IPS-NIHi11 (cell line): ENCODE measurements around the gene AUTS2.

Experiments
- DNase-seq: peaks from one replicate; pipeline ENCODE4 v3.0.0; 2012; ENCODE audit warnings: mixed read lengths, low spot score

AUTS2 gene

GRCh38 chr7:69598081-69598486, at the start of gene AUTS2:
Gene AUTS2 (plus strand): TSS chr7:69598475. CDS start chr7:69599654, 1,179 bp downstream.
- DNase-seq: peak; percentile 95

GRCh38 chr7:69550991-69551390, 47.3 kb upstream of the AUTS2 start:
- DNase-seq: no peak

DNA sequence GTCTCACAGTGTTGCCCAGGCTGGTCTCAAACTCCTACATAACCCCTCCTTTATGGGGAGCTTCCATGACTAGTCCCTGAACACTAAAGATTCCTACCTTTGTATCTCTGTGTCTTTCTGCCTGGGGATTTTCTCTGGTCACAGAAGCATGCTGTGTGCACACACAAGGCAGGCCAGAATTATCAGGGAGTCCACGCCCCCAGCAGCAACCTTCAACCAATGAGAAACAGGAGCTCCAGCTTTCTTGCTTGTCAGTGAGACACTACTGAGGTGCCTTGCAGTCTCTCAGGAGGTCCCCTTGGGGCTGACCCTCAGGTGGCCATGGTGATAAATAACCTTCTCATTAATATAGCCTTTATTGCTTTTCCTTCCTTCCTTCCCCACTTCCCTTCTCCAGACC, 45.1 kb upstream of the AUTS2 start:
- DNase-seq: no peak

DNA sequence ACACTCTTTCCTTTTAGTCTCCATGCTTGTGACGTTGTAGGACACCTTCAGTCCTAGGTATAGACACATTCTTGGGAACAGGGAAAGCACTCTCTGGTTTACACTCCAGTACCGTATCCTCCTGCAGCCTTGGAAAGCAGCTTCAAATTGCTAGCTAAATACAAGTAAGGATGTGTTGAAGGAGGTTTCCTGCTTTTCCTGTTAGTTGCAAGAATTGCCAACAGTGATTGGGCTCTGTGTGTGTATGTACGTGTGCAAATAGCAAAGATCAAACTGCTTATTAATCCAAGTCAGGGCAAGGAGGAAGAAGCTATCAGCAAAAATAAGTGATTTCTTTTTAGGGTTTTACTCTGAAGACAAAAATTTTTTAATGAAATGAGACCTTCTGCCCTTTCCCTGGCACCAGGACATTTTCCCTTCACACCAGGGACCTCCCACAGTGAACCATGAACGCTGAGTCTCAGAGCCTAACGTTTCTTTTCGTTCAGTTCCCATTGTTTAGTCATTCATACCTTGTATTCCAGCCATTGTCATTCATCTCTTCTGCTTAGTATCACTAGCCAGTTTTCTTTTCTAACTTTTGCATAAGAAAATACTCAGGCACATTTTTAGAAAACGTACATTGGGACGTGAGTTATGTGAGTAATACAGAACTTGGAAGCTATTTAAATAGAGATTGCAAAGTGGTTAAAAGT, 36.9 kb upstream of the AUTS2 start:
- no peak for DNase-seq

GRCh38 chr7:69564454-69565417, 33.5 kb upstream of the AUTS2 start:
- DNase-seq: no peak

DNA sequence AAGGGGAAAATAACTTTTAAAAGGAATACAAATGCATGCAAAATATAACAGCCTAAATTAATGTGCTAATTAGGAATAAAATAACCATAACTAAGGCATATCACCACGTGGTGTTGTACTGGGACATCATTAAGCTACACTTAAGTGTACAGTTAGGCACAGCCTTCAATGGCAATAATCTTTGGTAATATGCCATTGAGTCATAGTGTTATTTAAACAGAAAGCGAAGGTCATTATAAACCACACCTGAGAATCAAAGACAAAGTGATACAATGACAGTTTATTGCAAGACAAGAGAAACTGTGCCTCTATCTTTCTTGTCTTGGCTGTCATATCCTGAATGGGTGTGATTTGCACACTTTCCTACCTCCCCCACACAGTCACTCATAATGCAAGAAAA, 30.5 kb upstream of the AUTS2 start:
- no peak for DNase-seq

GRCh38 chr7:69568266-69568665, 30.0 kb upstream of the AUTS2 start:
- no peak for DNase-seq

GRCh38 chr7:69575651-69576050, 22.6 kb upstream of the AUTS2 start:
- DNase-seq: no peak

- no peak for DNase-seq
These were observed 21.1 kb upstream of the AUTS2 start for GRCh38 chr7:69577221-69577620.

GRCh38 chr7:69585169-69585568, 13.1 kb upstream of the AUTS2 start:
- DNase-seq: no peak

GRCh38 chr7:69586321-69586720, 12.0 kb upstream of the AUTS2 start:
- no peak for DNase-seq

- no peak for DNase-seq
These were observed 9.5 kb upstream of the AUTS2 start for GRCh38 chr7:69588773-69589172.

- DNase-seq: no peak
These were observed 6.5 kb upstream of the AUTS2 start for GRCh38 chr7:69591805-69592204.

- no peak for DNase-seq
These were observed 4.8 kb upstream of the AUTS2 start for GRCh38 chr7:69593511-69593910.

- no peak for DNase-seq
These were observed 2.9 kb upstream of the AUTS2 start for GRCh38 chr7:69595415-69595814.

DNA sequence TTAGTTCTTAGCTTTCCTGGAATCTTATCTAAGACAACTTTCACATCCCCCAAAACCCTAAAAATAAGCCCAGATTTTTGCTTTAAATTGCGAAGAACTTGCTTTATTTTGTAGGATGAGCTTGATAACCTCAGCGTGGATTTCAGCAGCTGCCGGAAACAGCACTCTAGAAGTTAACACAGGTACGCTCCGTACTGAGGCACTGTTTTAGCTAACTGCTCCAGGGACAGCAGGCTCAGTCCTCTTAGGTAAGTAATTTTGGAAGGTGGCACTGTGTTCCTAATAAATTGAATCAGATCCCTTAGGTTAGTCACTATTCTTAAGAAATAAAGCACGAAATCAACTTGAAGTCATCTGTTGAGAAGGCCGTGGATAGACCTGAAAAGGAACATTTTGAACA, 2.2 kb upstream of the AUTS2 start:
- DNase-seq: no peak

DNA sequence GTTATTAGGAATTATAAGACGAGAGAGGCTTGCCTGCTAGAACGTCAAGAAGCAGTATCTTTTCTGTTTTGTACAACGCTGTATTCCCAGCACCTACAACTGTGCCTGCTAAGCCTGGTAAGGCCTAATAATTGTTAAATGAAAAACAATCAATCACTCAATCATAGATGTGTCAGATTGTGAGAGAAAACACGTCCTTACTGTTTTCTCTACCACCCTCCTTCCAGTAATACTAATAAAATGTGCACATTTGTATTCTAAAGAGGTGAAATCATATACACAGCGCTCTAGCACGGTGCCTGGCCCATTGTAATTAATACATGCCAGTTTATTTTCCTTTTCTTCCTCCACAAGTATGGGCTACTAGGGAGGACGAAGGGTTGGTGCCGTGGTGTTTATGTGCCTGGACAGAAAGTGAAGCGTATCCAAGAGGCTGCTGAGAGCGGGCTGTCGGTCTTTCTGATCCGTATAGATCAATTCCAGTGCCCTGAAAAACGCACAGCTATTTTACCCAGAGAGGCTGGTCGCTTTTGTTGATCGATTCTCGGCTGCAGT, 1.5 kb upstream of the AUTS2 start:
- DNase-seq: no peak

DNA sequence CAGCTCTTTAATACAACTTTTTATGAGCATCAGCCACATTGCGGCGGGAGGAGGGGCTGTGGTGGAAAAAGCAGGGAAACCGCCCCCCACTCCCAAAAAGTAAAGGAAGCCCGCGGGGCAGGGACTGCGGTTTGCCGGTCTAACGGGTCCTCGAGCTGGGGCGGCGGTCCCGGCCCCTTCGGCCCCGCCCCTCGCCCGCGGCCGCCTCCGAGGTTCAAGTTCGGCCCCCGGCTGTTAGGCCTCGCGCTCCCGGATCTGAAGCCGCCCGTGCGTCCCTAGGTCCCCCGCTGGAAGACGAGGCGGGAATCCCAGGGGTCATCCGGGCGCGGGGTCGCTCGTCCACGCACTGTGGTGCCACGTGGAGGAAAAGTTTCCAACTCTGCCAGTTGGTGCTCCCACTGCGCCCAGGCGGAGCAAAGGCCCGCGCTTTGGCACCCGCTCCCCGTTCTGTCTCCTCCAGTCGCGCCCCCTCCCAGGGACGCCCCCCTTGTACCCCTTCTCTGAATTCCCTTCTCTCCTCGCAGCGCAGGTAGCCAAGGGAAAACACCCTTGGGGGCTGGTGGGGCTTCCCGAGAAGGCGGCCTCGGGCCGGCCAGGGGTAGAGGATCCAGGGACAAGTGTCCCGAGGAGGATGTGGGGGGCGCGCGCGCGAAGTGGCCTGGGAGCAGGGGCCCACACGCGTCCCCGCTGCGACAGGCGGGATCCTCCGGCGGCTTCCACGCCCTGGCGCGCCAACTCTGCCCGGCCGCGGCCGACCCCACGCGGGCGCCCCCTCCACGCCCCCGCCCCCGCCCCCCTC, 798 bp upstream of the AUTS2 start:
- peak; percentile 54 for DNase-seq

DNA sequence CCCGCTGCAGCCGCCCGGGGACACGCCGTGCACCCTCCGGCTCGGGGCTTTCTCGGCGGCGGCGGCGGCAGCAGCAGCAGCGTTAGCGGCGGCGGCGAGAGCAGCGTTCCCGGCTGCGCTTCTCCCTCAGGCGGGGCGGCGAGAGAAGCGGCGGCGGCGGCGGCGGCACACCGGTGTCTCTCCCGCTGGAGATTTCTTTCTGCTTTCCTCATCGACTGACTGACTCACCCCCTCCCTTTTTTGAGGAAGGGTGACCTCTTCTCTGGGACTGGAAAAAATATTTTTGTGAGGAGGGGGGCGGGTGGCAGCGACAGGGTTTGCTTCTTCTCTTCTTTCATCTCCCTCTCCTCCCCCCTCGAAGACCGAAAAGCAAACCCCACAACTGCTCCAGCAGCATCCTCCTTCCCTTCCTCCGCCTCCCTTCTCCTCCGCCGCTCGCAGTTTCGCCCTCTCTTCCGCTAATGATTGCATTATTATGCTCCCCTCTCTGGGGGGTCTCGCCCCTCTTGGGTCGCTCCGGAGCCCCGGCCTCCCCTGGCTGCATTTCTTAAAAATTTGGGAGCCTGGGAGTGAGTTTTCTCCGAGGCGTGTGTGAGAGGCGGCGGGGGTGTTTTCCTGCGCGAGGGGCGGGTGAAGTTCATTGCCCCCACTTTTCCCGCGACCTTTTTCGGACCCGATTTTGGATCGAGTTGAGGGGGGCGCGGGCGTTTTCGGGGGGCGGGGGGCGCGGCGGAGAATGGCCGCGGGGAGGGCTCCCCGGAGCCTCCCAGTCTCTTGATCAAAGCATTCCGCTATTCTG, 411 bp downstream of the AUTS2 start:
- DNase-seq: no peak

DNA sequence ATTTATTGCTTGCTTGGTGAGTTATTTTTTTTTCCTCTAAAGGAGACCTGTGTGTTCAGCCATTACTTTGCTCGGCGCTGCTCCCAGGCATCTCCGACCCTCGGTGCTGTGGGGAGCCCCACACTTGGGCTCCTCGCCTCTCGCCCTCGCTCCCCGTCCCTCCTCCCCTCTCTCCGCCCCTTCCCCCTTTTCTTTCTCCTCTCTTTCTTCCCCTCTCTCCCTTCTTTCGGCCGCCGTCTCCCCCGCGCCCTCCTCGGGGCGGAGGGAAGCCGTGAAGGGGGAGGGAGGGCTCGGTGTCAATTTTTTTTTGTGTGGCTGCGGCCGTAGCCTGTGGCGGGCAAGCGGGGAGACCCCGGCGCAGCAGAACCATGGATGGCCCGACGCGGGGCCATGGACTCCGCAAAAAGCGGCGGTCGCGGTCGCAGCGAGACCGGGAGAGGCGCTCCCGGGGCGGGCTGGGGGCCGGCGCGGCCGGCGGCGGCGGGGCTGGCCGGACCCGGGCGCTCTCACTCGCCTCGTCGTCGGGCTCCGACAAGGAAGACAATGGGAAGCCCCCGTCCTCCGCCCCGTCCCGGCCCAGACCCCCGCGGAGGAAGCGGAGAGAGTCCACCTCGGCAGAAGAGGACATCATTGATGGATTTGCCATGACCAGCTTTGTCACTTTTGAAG, 1.1 kb downstream of the AUTS2 start:
- peak; percentile 55 for DNase-seq
